ENCODE measurements around the gene MSTN.
"Not testable (repeated sequence)": the region's sequence is repeated elsewhere in the genome, so short reads cannot be mapped to it uniquely, and the experiment has no call there.

Gene MSTN

GRCh38 chr2:190063624-190064023 is 1.1 kb upstream of the MSTN start:
- no peak for DNase-seq (ENCODE audit: low read depth in 2 of 2)

GRCh38 chr2:190062053-190062452 is 476 bp downstream of the MSTN start:
- no peak for DNase-seq (ENCODE audit: low read depth in 2 of 2)

- no peak for DNase-seq (ENCODE audit: low read depth in 2 of 2)
Observed at GRCh38 chr2:190060626-190061025, 1.9 kb downstream of the MSTN start.

- DNase-seq (ENCODE audit: low read depth in 2 of 2), result no peak
Observed at GRCh38 chr2:190060019-190060418, 2.5 kb downstream of the MSTN start.

GRCh38 chr2:190053426-190053825 is 9.1 kb downstream of the MSTN start:
- no peak for DNase-seq (ENCODE audit: low read depth in 2 of 2)

- no peak for DNase-seq (ENCODE audit: low read depth in 2 of 2)
Observed at GRCh38 chr2:190052307-190052706, 10.2 kb downstream of the MSTN start.

GRCh38 chr2:190051223-190051622 is 11.3 kb downstream of the MSTN start:
- no peak for DNase-seq (ENCODE audit: low read depth in 2 of 2)

- DNase-seq (ENCODE audit: low read depth in 2 of 2), result no peak
Observed at GRCh38 chr2:190050001-190050400, 12.5 kb downstream of the MSTN start.

GRCh38 chr2:190044866-190045265 is 17.7 kb downstream of the MSTN start:
- DNase-seq (ENCODE audit: low read depth in 2 of 2), result no peak

GRCh38 chr2:190043441-190043840 is 19.1 kb downstream of the MSTN start:
- no peak for DNase-seq (ENCODE audit: low read depth in 2 of 2)

GRCh38 chr2:190036071-190036470 is 26.5 kb downstream of the MSTN start:
- DNase-seq (ENCODE audit: low read depth in 2 of 2), result no peak

GRCh38 chr2:190034417-190034816 is 28.1 kb downstream of the MSTN start:
- DNase-seq (ENCODE audit: low read depth in 2 of 2), result not testable (repeated sequence)

GRCh38 chr2:190031969-190032618 is 30.4 kb downstream of the MSTN start:
- no peak for DNase-seq (ENCODE audit: low read depth in 2 of 2)

- DNase-seq (ENCODE audit: low read depth in 2 of 2), result no peak
Observed at GRCh38 chr2:190023860-190024259, 38.7 kb downstream of the MSTN start.

- no peak for DNase-seq (ENCODE audit: low read depth in 2 of 2)
Observed at GRCh38 chr2:190020720-190021119, 41.8 kb downstream of the MSTN start.

GRCh38 chr2:190017837-190018236 is 44.7 kb downstream of the MSTN start:
- no peak for DNase-seq (ENCODE audit: low read depth in 2 of 2)

GRCh38 chr2:190015969-190016368 is 46.6 kb downstream of the MSTN start:
- DNase-seq (ENCODE audit: low read depth in 2 of 2), result not testable (repeated sequence)
